ENCODE data around the gene SLFNL1.

DNA sequence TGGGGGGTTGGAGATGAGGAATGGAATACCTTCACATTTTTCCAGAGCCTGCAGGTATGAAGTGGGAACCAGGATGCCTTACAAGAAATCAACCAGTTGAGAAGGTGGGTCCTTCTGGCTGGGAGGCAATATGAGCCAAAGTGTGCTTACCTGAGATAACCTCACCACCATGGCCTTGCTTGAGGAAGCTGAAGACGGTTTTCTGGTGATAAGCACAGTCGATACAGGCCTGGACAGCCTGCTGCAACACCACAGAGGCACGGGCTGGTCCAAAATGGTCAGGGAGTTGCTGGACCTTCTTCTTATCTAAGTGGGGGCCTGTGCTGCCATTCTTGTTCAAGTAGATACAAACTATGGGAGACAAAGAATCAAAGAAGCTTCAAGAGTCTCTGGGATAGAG lies 27.0 kb upstream of the SLFNL1 start:
- TF ChIP-seq, protein P1, sequence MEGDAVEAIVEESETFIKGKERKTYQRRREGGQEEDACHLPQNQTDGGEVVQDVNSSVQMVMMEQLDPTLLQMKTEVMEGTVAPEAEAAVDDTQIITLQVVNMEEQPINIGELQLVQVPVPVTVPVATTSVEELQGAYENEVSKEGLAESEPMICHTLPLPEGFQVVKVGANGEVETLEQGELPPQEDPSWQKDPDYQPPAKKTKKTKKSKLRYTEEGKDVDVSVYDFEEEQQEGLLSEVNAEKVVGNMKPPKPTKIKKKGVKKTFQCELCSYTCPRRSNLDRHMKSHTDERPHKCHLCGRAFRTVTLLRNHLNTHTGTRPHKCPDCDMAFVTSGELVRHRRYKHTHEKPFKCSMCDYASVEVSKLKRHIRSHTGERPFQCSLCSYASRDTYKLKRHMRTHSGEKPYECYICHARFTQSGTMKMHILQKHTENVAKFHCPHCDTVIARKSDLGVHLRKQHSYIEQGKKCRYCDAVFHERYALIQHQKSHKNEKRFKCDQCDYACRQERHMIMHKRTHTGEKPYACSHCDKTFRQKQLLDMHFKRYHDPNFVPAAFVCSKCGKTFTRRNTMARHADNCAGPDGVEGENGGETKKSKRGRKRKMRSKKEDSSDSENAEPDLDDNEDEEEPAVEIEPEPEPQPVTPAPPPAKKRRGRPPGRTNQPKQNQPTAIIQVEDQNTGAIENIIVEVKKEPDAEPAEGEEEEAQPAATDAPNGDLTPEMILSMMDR (IDR thresholded peaks at IDR 0.05), result no peak
- no peak for TF ChIP-seq POLR2A (IDR thresholded peaks at IDR 0.05)
- TF ChIP-seq POLR2AphosphoS5 (IDR thresholded peaks at IDR 0.05), result no peak
